NCI-H510A treated with DMSO at 0.1 percent for 48 hours (cell line): ENCODE results near the gene MYO3A.

Experiments
- DNase-seq: peaks from one replicate; lab custom pipeline; 2025; lab: John Stamatoyannopoulos, UW

Gene MYO3A

DNA sequence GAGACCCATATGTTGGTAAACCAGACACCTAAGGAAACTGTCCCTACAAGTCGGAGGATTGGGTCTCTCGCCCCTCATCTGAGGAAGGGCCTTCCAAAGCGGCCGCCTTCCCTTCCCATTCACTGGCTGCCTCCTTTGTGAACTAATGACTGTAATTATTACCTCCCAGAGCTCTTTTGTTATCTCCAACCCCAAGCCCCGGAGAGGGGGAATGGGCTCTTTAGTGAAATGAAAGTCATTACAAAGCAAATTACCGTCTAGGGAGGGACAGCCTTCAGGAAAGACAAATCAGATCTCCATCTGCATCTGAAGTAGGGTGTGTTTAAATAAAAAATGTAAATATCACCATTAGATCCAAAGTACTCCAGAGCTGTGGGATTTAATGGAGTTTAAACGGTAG lies 280.0 kb downstream of the MYO3A start:
- DNase-seq: no peak

DNA sequence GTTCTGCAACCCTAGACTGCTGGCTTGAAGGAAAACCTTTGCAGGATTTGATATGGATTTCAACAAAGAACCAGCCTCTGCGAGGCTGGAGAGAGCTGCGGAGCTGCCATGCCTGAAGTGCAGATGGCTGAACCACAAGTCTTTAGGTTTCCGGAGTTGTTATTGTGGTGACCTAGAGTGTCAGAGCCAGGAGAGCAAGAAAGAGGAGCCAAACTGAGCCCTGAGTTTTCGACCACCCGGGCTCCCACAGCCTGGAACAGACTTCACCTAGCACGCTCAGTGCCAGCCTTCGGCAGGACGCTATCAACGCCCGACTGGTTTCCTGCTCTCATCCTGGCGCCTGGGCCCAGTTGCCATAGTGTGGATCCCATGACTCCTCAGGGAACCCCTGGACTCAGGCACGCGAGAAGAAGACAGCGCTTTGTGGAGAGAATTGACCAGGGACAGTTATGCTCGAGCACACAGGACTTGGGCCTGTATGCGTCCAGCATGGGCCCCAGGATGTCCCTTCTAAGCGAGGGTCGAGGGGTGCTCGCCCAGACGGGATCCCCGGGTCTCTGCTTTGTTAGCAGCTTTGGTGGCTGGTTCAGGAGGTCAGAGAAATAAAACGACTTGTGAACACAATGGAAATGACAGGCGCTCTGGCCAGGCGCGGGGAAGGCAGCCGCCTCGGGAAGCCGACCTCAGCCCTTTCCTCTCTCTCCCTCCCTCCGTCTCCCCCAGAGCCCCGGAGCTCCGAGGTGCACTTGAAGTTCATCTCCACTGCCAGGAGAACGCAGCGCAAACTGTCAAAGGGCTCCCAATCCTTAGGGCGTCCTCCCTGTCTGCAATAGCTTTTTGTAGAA lies 280.7 kb downstream of the MYO3A start:
- DNase-seq: no peak

DNA sequence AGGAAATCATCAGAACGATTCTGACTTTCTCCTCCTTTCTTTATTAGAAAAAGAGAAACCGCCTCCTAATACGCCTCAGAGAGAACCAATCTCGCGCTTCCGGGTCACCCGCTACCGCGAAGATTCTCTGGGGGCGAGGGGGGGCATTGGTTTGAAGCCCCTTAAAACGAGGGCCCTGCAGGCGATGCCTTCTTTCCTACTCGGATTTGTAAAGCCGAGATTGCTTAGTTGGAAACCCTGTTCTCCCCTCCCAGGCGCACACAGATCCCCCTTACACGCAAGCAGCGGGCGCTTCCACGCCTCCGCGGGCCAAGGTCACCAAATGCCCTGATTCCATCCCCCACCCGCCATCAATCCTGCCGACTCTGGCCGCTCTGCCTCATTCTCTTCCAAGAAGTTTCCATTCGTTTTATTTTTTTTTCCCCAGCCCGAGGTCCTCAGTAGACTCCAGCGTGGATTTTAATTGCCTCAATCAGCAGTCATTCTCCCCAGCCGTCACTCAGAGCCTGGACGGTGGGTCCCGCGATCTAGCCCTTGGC lies 281.4 kb downstream of the MYO3A start:
- DNase-seq: no peak

DNA sequence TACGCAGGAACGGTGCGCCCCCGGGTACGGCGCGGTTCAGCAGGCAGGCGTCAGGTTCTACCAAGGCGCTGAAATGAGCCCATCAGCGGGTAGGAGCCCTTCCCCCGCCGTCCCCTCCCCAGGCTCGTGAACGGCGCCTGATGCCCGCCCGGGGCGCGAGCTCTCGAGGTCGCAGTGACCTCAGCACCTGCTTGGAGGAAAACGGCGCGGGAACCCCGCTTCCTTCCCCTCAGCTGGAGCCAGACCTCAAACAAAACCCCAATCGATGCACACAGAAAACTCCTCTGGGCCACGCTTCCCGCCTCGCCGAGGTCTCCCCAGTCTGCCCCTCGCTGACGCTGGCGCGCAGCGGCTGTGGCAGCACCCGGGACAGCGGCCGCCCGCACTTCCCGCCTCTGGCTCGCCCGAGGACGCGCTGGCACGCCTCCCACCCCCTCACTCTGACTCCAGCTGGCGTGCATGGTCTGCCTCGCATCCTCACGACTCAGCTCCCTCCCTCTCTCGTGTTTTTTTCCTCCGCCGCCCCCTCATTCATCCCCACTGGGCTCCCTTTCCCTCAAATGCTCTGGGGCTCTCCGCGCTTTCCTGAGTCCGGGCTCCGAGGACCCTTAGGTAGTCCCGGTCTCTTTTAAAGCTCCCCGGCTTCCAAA lies 282.0 kb downstream of the MYO3A start:
- DNase-seq: no peak

DNA sequence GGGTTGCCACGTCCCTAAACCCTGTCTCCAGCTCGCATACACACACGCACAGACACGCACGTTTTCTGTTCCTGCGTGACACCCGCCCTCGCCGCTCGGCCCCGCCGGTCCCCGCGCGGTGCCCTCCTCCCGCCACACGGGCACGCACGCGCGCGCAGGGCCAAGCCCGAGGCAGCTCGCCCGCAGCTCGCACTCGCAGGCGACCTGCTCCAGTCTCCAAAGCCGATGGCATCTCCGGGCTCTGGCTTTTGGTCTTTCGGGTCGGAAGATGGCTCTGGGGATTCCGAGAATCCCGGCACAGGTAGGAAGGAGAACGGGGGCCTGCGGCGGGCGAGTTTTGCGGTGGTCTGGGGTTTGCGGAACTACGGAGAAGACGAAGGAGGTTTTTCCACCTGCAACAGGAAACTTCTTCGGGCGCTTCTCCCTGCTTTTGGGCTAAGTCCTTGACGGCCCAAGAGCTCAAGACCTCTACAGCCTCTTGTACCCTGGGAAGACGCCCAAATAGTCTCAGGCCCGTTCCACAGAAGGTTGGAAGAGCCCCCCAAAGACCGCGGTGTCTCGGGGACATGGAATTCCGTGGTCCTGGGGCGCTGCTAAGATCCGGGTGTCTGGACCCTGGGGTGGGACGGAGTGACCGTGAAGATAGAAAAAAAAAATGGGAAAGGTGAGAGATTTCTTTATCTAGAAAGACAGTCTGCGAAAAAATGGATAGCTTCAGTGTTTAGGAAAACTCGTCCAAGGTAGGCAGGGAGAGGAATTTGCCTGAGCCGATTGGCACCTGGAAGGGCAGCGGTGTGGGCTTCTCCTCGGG lies 282.8 kb downstream of the MYO3A start, which contains the start of gene GAD2:
Gene GAD2, plus strand, starts transcription at position 190 of the 811 bp plus-strand sequence. Its CDS starts 36 bp downstream, at position 226.
- DNase-seq: no peak

DNA sequence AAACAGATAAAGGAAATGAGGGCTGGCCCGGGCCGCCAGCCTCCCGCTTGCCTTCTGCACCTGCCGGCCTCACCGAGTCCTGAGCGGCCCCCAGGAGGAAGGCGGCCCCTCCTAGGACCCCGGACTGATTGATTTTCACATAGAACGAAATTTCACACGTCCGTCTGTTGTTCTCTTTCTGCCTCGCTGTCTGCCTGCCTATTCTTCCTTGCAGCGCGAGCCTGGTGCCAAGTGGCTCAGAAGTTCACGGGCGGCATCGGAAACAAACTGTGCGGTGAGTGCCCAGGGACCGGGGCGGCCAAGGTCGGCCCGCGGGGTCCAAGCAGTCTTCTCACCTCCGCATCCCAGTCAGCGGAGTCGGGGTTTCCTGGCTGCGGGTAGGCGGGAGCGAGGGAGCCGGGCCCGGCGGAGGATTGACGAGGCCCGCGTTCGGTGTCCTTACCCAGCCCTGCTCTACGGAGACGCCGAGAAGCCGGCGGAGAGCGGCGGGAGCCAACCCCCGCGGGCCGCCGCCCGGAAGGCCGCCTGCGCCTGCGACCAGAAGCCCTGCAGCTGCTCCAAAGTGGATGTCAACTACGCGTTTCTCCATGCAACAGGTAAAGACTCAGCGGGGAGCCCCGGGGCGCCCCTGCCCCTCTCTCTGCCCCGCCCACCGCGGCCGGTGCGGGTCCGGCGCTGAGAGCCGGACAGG lies 283.5 kb downstream of the MYO3A start:
- DNase-seq: no peak

DNA sequence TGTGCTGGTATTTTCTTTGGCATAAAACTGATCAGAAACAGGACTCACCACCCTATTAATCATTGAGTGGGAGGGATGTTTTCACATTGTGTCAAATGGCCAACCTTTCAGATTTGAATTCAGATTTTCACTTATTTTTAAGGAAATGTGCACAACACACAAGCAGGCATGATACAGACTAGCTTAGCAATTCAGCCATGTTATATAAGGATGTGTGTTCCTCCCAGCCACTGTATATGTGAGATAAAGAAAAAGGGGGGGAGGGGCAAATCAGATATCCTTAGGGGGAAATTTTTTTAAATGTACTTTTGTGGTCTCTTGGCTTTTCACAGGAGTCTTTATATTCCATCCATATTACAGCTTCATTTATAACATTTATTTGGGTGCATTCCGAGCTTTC lies 285.6 kb downstream of the MYO3A start:
- DNase-seq: no peak

DNA sequence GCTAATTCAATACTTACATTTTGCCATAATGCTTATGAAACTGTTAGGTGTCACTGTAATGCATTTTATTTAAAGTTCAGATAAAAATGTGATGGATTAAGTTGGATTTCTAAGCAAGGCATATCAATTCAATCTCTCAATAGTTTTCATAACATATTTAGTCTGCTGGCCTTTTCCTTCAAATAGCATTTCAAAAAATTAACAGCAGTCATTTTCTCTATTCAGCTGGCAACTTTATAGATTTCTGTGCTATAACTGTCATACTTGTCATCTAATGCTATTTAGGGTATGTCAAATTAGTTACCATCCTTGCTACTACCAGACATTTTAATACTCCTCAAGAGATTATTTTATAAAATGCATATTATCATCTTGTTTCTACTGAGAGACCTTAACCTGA lies 286.9 kb downstream of the MYO3A start:
- no peak for DNase-seq

DNA sequence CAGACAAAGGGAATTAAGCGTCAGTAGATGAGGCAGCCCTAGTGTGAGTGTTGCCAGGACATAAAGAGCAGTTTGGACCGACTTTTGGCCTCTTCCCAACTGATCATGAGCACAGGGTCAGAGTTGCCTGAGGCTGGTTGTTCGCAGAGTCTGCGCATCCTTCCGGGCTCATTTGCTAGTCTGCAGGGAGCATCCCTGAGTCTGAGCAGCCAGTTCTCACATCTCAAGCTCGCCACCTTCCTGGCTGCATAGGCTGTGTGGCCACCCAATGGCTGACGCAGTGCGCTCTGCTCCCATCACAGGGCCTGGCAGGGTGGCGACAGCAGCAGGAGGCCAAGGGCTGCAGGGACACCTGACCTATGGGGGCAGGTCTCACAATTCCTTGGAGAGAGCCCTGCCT lies 287.5 kb downstream of the MYO3A start:
- DNase-seq: no peak

DNA sequence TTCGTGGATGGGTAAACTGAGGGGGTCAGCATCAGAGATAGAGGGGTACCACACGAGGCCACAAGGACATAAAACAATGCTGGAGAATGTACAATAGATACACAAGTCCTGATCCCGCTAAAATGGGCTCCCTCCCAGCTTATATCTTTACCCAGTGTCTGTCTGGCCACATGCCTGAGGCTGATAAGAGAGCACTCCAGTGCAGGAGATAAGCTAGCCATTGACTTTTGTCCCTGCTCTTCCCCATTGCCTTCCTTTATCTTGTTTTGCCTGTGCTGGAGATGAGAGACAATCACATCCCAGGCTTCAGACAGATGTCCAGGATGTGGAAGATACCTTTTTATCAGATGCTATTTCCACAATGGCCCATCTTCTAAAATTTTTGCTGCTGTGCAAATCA lies 288.5 kb downstream of the MYO3A start:
- DNase-seq: no peak

DNA sequence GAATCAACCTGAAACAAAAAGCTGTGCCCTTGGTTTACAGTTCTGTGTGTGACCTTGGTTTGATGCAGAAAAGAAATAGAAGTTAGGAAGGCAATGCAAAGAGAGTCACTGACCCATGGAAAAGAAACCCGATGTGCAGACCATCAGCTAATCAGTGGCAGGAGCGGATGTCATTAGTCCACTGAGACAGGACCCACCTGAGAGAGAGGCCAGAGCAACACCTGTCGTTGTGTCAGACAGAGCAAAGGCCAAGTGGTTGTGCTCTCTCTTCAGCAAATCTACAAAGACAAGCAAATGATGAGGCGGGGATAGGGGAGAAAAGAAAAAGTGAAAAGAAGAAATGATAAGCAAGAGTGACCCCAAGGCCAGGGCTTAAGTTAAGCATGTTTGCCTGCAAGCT lies 291.3 kb downstream of the MYO3A start:
- no peak for DNase-seq

DNA sequence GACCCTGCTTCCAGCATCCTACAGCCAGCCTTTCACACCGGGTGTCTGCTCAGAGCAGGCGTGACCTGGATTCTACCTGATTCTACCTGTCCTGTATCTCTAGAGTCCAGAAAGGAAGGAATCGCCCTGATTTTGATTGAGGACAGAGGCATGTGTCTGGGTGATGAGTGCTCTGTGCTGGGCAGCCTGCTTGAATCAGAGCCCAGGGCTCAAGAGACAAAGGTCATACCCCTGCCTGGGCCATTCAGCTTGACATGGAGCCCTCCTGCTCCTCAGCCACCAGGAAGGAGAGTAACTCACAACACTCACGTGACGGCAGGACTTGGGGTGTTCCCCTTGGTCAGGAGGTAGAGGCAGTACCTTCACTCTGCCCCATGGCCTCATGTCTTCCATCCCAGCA lies 293.8 kb downstream of the MYO3A start:
- DNase-seq: no peak

DNA sequence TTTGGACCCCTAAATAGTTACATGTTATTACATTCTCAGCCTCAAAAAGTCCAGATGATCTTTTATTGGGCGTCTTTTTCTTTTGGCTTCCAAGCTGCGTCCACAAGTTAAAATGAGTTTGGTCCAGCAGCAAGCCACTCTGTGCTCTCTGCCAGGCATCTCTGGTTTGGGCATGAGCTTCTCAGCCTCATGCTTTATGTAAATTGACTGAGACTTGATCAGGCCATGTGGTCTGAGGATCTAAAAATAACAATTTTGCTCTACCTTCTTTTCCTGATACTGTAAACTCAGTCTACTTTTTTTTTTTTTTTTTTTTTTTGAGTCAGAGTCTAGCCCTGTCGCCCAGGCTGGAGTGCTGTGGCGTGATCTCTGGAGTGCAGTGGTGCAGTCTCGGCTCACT lies 298.1 kb downstream of the MYO3A start:
- no peak for DNase-seq

DNA sequence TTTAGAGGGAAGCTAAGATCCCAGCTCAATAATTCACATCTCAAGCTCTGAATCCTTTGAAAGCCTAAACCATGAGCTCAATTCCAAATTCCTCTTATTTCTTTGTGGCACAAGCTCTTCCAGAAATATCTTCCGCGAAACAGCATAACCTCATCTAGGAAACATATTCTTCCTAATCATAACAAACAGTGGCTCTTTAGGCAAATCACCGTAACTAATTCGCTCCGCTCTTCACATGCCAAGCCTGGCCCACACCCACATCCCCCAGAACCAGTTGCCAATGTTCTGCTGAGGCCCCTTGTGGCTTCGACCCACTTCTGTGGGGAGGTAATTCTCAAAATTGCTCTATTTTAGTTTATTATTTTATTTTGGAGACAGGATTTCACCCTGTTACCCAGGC lies 301.7 kb downstream of the MYO3A start:
- DNase-seq: no peak

DNA sequence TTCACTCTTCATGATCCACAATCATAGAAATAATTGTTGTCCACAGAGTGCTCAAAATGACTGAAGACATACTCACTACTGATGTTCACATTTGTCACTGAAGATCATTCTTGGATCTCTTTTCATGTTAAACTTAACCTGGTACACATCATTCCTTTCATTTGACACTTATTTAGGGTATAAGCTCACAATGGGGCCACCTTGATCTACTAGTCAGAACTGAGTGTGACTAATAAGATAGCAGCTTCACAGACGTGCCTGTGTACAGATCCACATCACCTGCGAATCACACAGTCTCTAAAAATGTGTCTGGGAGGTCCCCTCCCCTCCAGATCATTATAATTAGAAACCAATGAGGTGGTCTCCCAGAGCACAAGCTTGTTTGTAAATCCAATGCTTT lies 304.3 kb downstream of the MYO3A start:
- DNase-seq: no peak

DNA sequence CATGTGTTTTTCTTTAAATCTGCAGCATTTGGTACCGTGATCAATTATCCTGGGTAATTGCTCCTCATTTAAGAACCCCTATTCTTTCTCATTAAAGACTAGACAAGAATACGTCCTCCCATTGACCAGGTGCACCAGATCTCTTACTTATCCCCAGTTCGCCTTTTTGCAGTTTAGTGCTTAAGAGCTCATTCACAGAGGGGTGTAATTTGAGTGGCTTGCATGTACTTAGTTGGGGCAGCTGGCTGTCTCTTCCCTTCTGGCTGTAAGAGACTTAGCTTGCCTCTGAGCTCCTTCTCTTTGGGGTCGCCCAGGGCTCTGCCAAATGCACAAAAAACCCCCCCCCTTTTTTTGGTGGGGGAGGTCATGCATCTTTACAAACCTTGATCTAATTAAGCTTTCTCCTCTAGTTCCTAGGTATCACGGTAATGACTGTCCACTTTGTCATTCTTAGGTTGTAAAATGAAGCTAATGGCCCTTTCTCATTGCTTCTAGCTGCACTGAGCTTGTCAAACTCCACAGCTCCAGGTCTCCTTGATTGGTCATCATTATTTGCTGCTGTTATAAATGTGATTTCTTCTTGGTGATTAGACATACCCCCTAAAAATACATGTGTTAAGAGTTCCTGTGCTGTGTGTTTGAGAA lies 308.8 kb downstream of the MYO3A start:
- no peak for DNase-seq

DNA sequence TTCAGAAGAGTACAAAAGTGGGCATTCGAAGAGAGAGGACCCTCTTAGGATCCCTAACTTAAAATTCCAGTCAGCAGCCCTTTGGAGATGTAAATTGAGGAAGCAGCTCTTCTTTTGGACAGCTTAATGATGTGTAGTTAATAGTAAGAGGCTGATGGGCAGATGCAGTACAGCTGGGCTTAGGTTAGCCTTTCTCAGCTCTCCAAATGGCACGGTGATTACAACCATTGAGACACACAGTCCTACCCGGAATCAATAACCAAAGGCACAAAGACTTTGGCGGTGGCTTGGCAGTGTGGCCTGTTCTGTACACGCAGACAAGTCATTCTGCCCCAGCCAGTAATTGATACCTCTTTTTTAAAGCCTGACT lies 309.3 kb downstream of the MYO3A start:
- no peak for DNase-seq

DNA sequence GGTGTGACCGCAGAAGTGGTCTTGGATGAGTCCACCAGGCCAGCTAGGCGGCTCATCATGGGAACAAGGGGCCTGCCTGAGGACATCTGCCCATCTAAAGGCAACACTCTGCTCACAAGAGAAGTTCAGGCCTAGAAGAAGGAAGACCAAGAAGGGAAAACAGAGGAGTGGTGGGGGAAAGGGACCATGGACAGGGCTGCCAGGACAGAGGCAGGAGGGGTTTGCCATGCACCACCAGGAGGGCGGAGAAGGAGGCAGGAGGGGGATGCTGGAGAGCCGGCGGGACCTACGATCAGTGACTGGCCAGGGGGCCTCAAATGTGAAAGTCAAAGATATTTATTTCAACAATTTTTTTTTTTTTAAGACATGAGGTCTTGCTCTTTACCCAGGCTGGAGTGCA lies 315.7 kb downstream of the MYO3A start:
- no peak for DNase-seq

DNA sequence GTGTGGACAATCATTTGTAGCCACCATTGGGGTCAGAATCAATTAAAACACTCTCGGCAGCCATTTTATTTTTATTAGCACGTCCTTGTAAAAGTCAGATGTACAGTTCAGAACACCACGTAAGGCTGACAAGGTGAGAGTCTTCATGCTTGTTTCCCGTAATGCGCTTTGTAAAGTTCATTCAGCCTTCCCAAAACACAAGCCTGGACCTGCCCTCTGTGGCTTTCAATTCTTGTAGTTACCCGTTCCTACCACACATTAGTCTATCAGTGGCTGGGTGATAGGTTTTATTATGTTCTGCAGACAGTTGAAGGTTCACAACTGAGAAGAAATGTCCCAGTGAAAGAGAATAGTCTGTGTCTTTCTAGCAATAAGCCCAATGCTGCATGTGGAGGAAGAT lies 317.9 kb downstream of the MYO3A start:
- no peak for DNase-seq

DNA sequence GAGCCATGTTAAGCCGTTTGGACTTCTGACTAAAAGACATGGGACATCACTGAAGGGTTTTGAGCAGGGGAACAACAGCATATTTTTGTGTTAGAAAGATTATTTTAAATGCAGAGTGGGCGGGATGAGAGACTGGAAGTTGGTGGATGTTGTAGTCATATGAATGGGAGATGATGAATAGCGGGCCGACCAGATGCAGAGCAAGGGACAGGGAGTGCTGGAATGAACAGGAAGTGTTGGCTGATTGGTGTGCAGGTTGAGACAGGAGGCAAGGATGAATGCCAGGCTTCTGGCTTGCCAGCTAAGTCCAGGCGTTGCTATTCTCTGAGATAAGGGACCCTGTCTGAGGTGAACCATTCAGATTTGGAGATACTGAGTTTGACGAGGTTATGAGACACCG lies 320.6 kb downstream of the MYO3A start:
- DNase-seq: no peak

DNA sequence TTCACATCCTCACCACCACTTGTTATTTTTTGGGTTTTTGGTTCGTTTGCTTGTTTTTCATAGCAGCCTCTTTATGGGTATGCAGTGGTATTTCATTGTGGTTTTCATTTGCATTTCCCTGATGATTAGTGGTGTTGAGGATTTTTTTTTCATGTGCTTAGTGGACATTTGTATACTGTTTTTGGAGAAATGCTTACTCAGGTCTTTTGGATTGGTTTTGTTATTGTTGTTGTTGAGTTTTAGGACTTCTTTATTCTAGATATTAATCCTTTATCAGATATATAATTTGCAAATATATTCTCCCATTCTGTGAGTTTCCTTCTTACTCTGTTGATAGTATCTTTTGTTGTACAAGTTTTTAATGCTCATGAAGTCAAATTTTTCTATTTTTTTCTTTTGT lies 325.3 kb downstream of the MYO3A start:
- DNase-seq: no peak
